Measurements from ENCODE around the gene PSMB5.
"Not testable (repeated sequence)": the region's sequence is repeated elsewhere in the genome, so short reads cannot be mapped to it uniquely, and the experiment has no call there.

DNA sequence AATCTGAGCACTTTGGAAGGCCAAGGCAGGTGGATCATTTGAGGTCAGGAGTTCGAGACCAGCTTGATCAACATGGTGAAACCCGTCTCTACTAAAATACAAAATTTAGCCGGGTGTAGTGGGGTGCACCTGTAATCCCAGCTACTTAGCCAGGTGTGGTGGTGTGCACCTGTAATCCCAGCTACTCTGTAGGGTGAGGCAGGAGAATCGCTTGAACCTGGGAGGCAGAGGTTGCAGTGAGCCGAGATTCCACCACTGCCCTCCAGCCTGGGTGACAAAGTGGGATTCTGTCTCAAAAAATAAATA, 21.0 kb downstream of the PSMB5 start:
- TF ChIP-seq, protein P1, sequence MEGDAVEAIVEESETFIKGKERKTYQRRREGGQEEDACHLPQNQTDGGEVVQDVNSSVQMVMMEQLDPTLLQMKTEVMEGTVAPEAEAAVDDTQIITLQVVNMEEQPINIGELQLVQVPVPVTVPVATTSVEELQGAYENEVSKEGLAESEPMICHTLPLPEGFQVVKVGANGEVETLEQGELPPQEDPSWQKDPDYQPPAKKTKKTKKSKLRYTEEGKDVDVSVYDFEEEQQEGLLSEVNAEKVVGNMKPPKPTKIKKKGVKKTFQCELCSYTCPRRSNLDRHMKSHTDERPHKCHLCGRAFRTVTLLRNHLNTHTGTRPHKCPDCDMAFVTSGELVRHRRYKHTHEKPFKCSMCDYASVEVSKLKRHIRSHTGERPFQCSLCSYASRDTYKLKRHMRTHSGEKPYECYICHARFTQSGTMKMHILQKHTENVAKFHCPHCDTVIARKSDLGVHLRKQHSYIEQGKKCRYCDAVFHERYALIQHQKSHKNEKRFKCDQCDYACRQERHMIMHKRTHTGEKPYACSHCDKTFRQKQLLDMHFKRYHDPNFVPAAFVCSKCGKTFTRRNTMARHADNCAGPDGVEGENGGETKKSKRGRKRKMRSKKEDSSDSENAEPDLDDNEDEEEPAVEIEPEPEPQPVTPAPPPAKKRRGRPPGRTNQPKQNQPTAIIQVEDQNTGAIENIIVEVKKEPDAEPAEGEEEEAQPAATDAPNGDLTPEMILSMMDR (IDR thresholded peaks at IDR 0.05) = not testable (repeated sequence)
- not testable (repeated sequence) for TF ChIP-seq POLR2A, EP300 (IDR thresholded peaks at IDR 0.05)
